BJ (cell line): ENCODE data around the gene DDX31. TPM values are rescaled to one million over a fixed set of nuclear protein-coding genes. Genes with fewer than 3 reads are reported as not detected.

Experiments
- CTCF ChIA-PET: fragments of 350-600 bp; formaldehyde crosslinking; extraction: SDS; loops from one replicate; lab custom pipeline; 2021; ENCODE audit warnings: antibody characterized with exemption, inconsistent platforms; lab: Yijun Ruan, JAX
- POLR2A ChIA-PET: fragments of 300-600 bp; sonication (Branson Sonifier 250); formaldehyde crosslinking; extraction: SDS; loops from one replicate; lab custom pipeline; 2021; ENCODE audit warnings: antibody characterized with exemption; lab: Charles Lee
- DNase-seq: peaks from one replicate; pipeline ENCODE4 v3.0.0-alpha.2; 2011; ENCODE audit warnings: low read depth
- H3K27me3 ChIP-seq: 2 replicates; pipeline ENCODE4 v1.6.0; 2011; ENCODE audit warnings: low read length; ENCODE audit not compliant: control insufficient read depth, insufficient read depth
- H3K36me3 ChIP-seq: 2 replicates; pipeline ENCODE4 v1.5.1; 2011; ENCODE audit warnings: low read length; ENCODE audit not compliant: control insufficient read depth, insufficient read depth
- H3K4me3 ChIP-seq: 2 replicates; pipeline ENCODE4 v1.5.1; 2011; ENCODE audit warnings: low read depth, mild to moderate bottlenecking, control low read depth, low read length
- CTCF ChIP-seq: IDR thresholded peaks from 2 replicates; pipeline ENCODE4 v1.5.1; 2011; ENCODE audit warnings: low read depth, mild to moderate bottlenecking, control low read depth, inconsistent platforms, low read length, moderate library complexity; ENCODE audit not compliant: insufficient read depth
- polyA plus RNA-seq: library from polyadenylated mRNA; depleted of rRNA; stranded (reverse); fragments of >200 nt; gene quantifications from 2 replicates; pipeline ENCODE4 v1.2.3, GENCODE V29; 2011

DDX31 gene
- polyA plus RNA-seq, 1 experiment = 12.3 TPM

GRCh38 chr9:132584601-132585560, 84.9 kb downstream of the DDX31 start:
- Histone ChIP-seq H3K27me3 (peaks cover 85% of the 10 kb centered on the region), H3K4me3 (no peak overlapping the region), H3K36me3 (no peaks in the 10 kb centered on the region)
- DNase-seq = no peak
- no peak for TF ChIP-seq CTCF
- ChIA-PET POLR2A (no interaction called here), CTCF (interaction anchor here (0.7 to 2.7 kb wide), 4 partner anchors 10 to 1437 kb away, joined by 3 to 13 read pairs (median 4); no protein-coding TSS in a partner anchor)

- DNase-seq = no peak
- Histone ChIP-seq H3K27me3 (peaks cover 85% of the 10 kb centered on the region), H3K36me3 (no peaks in the 10 kb centered on the region), H3K4me3 (no peak overlapping the region)
- CTCF ChIA-PET = interaction anchor here (0.7 to 1.6 kb wide), 2 partner anchors 75 to 1438 kb away, joined by 3 to 5 read pairs; no protein-coding TSS in a partner anchor
- no peak for TF ChIP-seq CTCF
- POLR2A ChIA-PET = no interaction called here
Observed at GRCh38 chr9:132583584-132584304, 86.0 kb downstream of the DDX31 start.

- Histone ChIP-seq H3K4me3 (no peak overlapping the region), H3K27me3 (peaks cover 83% of the 10 kb centered on the region), H3K36me3 (no peaks in the 10 kb centered on the region)
- ChIA-PET CTCF (interaction anchor here (1.6 kb wide), 1 partner anchor 75 kb away, joined by 5 read pairs; no protein-coding TSS in a partner anchor), POLR2A (no interaction called here)
- TF ChIP-seq CTCF = no peak
- no peak for DNase-seq
Observed at GRCh38 chr9:132582786-132583583, 86.8 kb downstream of the DDX31 start.

GRCh38 chr9:132582276-132582785, 87.5 kb downstream of the DDX31 start, which contains the start of gene BARHL1:
Gene BARHL1, plus strand, starts transcription at chr9:132582606. Its CDS starts 192 bp downstream, at chr9:132582798.
- TF ChIP-seq CTCF = no peak
- POLR2A ChIA-PET = no interaction called here
- H3K36me3 ChIP-seq = no peaks in the 10 kb centered on the region
- no peak for DNase-seq
- peak within 1 kb of the TSS; percentile 0; the same call in 1 of the 2 replicates for H3K4me3 ChIP-seq
- CTCF ChIA-PET = interaction anchor here (0.6 kb wide), 1 partner anchor 86 kb away, joined by 4 read pairs; no protein-coding TSS in a partner anchor
- peaks cover 81% of the 10 kb centered on the region for H3K27me3 ChIP-seq
